Heart left ventricle (tissue), 16 donors: ENCODE results near the gene ZNF563. TPM values are rescaled to one million over a fixed set of nuclear protein-coding genes. Genes with fewer than 3 reads are reported as not detected.

Experiments
- ATAC-seq, 4 donors: fragments of 200-7000 bp; cut with Tn5 transposase; one replicate each; pipeline ENCODE4 v1.9.1; 2020 to 2022; ENCODE audit warnings: moderate library complexity in 4 of 4, mild to moderate bottlenecking in 3 of 4, moderate number of reproducible peaks in 1 of 4
- DNase-seq, 5 donors: peaks; one replicate each; pipeline ENCODE4 v3.0.0-alpha.2; 2020
- H3K27ac ChIP-seq, 12 donors: fragments of 200-600 bp; sonication (generic) in 4 of 12; one replicate each; pipeline versions ENCODE4 v1.5.0 to v1.8.0; 2016 to 2022; ENCODE audit warnings: mild to moderate bottlenecking in 2 of 12
- H3K27me3 ChIP-seq, 9 donors: fragments of 200-600 bp; sonication (generic) in 2 of 9; one replicate each; pipeline versions ENCODE4 v1.5.1 to v1.8.0; 2016 to 2022; ENCODE audit warnings: mild to moderate bottlenecking in 3 of 9
- H3K36me3 ChIP-seq, 9 donors: fragments of 200-600 bp; sonication (generic) in 2 of 9; one replicate each; pipeline versions ENCODE4 v1.5.0 to v1.8.0; 2018 to 2022; ENCODE audit warnings: mild to moderate bottlenecking in 2 of 9
- H3K4me1 ChIP-seq, 12 donors: fragments of 200-600 bp; sonication (generic) in 4 of 12; one replicate each; pipeline versions ENCODE4 v1.5.0 to v1.8.0; 2016 to 2022; ENCODE audit warnings: mild to moderate bottlenecking in 3 of 12
- H3K4me3 ChIP-seq, 12 donors: fragments of 200-600 bp; sonication (generic) in 4 of 12; one replicate each; pipeline versions ENCODE4 v1.5.0 to v1.8.0; 2017 to 2022; ENCODE audit warnings: mild to moderate bottlenecking in 9 of 12, moderate library complexity in 4 of 12
- H3K9me3 ChIP-seq, 12 donors: fragments of 200-600 bp; sonication (generic) in 4 of 12; one replicate each; pipeline versions ENCODE4 v1.5.0 to v1.8.0; 2016 to 2022; ENCODE audit warnings: mild to moderate bottlenecking in 1 of 12
- POLR2A ChIP-seq, 2 donors: fragments of 450-650 bp; IDR thresholded peaks; one replicate each; pipeline ENCODE4 v1.6.1; 2017; ENCODE audit warnings: antibody characterized with exemption in 2 of 2, mild to moderate bottlenecking in 2 of 2, moderate library complexity in 2 of 2
- WGBS, 4 donors: extraction: QIAGEN DNeasy Blood & Tissue Kit in 2 of 4; methylation state at CpG; one replicate each; pipeline versions ENCODE4 v1.1.5 to v1.1.7; 2013 to 2018; 5-methylcytosine and 5-hydroxymethylcytosine counted together
- intact Hi-C, 10 donors: fragments of 100-400 bp; cut with DNase I; formaldehyde crosslinking; loops; one replicate each; pipeline versions ENCODE4 v1.11.1 to v1.14.2; 2022
- long read RNA-seq, 3 donors: library from polyadenylated mRNA; unstranded; transcript quantifications; one replicate each; pipeline ENCODE4 v2.0.0, GENCODE V29; 2020 to 2021
- polyA plus RNA-seq, 2 donors: library from polyadenylated mRNA; stranded (reverse); fragments of 200-250 nt; gene quantifications; one replicate each; pipeline ENCODE4 v1.2.3, GENCODE V29; 2013
- total RNA-seq, 9 donors: library from RNA; depleted of rRNA in 2 of 9; stranded (reverse); fragments of >200 nt in 2 of 9; fragmentation: NEBNext Ultra II Directional in 3 of 9; extraction: Animal tissue kit (Norgen Biotek cat#: 25700) in 3 of 9; gene quantifications; one replicate each; pipeline versions ENCODE4 v1.1.0 to v1.2.4, GENCODE V29; 2016 to 2023
- TF ChIP-seq, protein P1 (sequence below), 12 donors: fragments of 200-600 bp; sonication (generic) in 4 of 12; IDR thresholded peaks; one replicate each; pipeline versions ENCODE4 v1.5.0 to v1.8.0; 2018 to 2022; ENCODE audit warnings: antibody characterized with exemption in 12 of 12, mild to moderate bottlenecking in 5 of 12
- donor health status: ischemic (EF 13 %, LVEDD 7.1; RV severe dilation, severe dysfunction).
- donor health status: healthy with polysubstance abuse.
- donor health status: DM: no; HTN: yes; CAD: no.
- donor health status: DM: no; HTN: no; CAD: no.
- donor health status: ischemic (EF 25% LVEDD 6.9; RV normal size, moderate dysfunction).
- donor health status: ischemic (EF 25% LVEDD 5.7; RV mildly dilated, moderate dysfunction).
- donor health status: healthy.
- donor health status: DM: yes; HTN: yes; CAD: no.
- donor health status: ischemic (EF 35%, LVEDD 5.7; RV mildly dilated, moderate dysfunction).
- donor health status: nonischemic (EF 11% LVEDD 7.7; RV severe dilation, severe dysfunction).
- donor health status: DM: yes; HTN: yes; CAD: no.
- donor health status: PGD.
- donor health status: ischemic (EF 29% LVEDD 5.4; RV normal size, mild dysfunction).
- donor health status: nonischemic (EF 23%, LVEDD 6.1; RV moderate dilation, normal function).

Gene ZNF563
- 1 to 10 TPM; 1.5 to 6.9 (median 3.8) TPM for total RNA-seq
- 1 to 10 TPM; 1.9 to 2.8 TPM for polyA plus RNA-seq
- long read RNA-seq, donor 1, partial matches to known transcripts, result 0 of 8 reads
- long read RNA-seq, donor 1, other reads (novel, unspliced or antisense), result 3 of 8 reads
- long read RNA-seq, donor 2, transcript ZNF563-201 (4 exons, 2,754 nt), result major isoform, 9 of 18 reads
- long read RNA-seq, donor 2, partial matches to known transcripts, result 1 of 18 reads
- long read RNA-seq, donor 2, other reads (novel, unspliced or antisense), result 7 of 18 reads
- long read RNA-seq, donor 3, partial matches to known transcripts, result 0 of 6 reads
- long read RNA-seq, donor 3, other reads (novel, unspliced or antisense), result 3 of 6 reads

DNA sequence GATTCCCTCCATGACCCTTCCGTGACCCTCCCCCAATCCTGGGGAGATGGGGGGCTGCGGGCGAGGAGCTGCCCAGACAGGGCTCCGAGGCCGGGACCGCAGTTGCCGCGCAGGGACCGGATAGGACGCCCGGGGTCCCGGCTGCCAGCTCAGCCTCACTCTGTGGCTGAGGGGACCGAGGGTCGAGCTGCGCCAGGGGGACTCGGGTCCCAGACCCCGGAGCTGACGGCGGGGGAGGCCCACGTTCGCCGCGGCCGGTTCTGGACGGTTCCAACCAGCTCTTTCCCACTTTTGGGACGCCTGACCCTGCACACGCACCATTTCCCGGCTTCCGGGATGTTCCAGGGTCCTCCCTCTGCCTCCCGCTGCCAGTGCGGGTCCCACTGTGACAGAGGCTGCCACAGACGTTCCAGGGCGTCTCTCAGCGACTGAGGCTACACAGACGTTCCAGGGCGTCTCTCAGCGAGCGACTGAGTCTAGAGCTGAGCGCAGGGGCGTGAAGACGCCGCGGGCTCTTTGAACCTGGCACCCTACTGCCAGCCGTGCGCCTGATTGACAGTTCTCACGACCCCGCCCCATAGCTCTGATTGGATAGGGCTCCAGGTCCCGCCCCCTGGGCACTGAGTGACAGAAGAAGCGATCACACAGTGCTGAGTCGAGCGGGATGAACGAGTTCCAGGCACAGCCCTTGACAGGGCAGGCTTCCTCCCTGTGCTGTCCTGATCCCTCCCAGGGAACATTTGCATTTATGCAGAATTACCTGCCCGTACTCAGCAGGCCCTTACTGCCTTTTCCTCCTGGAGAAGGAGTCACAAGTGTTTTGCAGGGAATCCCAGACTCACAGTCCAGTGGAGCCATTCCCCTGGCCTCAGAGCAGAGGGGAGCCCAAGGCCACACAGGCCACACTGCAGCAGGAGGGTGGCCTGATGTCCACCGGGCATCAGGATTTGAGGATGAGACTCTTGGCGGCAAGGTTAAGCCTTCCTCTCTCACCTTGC is at the start of gene ZNF563:
Gene ZNF563 (minus strand): TSS at position 472 of the 998 bp plus-strand sequence. CDS start 151 bp downstream, at position 321.
- 1% methylated on average over 35 to 55 of the region's 55 CpGs for WGBS, 4 donors
- no peaks in the 10 kb centered on the region for H3K36me3 ChIP-seq
- intact Hi-C loops, result loop anchor here in 7 of 10 donors (1.0 to 5.0 kb wide), 6 partner anchors 31 to 69 kb away; partner anchors contain the start of genes ZNF44 (in 5 of the 7), ZNF442 (in 4 of the 7) and ZNF799 (in 1 of the 7)
- H3K27ac ChIP-seq, result peak within 1 kb of the TSS; percentile 79 to 97 (median 90)
- H3K27me3 ChIP-seq, result no peaks in the 10 kb centered on the region
- H3K4me1 ChIP-seq, result peaks cover 0 to 37% (median 17%) of the 10 kb centered on the region in 12 donors
- H3K4me3 ChIP-seq, result peak within 1 kb of the TSS; percentile 63 to 99 (median 80)
- TF ChIP-seq, protein P1, sequence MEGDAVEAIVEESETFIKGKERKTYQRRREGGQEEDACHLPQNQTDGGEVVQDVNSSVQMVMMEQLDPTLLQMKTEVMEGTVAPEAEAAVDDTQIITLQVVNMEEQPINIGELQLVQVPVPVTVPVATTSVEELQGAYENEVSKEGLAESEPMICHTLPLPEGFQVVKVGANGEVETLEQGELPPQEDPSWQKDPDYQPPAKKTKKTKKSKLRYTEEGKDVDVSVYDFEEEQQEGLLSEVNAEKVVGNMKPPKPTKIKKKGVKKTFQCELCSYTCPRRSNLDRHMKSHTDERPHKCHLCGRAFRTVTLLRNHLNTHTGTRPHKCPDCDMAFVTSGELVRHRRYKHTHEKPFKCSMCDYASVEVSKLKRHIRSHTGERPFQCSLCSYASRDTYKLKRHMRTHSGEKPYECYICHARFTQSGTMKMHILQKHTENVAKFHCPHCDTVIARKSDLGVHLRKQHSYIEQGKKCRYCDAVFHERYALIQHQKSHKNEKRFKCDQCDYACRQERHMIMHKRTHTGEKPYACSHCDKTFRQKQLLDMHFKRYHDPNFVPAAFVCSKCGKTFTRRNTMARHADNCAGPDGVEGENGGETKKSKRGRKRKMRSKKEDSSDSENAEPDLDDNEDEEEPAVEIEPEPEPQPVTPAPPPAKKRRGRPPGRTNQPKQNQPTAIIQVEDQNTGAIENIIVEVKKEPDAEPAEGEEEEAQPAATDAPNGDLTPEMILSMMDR (IDR thresholded peaks at IDR 0.05), result no peak
- peak; percentile 46 to 95 for TF ChIP-seq POLR2A (IDR thresholded peaks at IDR 0.05)
- ATAC-seq (peak; percentile 97 to 99 (median 99)), DNase-seq (peak; percentile 96 to 99 (median 98))
- no peaks in the 10 kb centered on the region for H3K9me3 ChIP-seq

DNA sequence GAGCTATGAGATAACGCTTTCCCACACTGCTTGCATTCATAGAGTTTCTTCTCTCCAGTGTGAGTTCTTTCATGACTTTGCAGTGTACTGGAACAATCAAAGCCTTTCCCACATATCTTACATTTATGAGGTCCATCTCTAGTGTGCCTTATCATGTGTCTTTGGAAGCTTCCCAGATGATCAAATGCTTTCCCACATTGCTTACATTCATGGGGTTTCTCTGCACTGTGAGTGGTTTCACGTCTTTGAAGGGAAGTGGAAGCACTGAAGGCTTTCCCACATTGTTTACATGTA is 47.0 kb upstream of the ZNF563 start:
- Histone ChIP-seq H3K4me1 (no peaks in the 10 kb centered on the region), H3K36me3 (peaks cover 0 to 44% (median 24%) of the 10 kb centered on the region in 9 donors), H3K27me3 (no peaks in the 10 kb centered on the region), H3K27ac (no peak overlapping the region), H3K9me3 (peaks cover 0 to 80% (median 24%) of the 10 kb centered on the region in 12 donors), H3K4me3 (no peak overlapping the region)
- DNase-seq (no peak), ATAC-seq (no peak)
- WGBS, 4 donors, result 47 to 90% (median 70%) methylated on average over 2 of the region's 2 CpGs
- TF ChIP-seq, protein P1 (IDR thresholded peaks at IDR 0.05), result no peak
- TF ChIP-seq POLR2A (IDR thresholded peaks at IDR 0.05), result no peak
- intact Hi-C loops, result no loop called here

DNA sequence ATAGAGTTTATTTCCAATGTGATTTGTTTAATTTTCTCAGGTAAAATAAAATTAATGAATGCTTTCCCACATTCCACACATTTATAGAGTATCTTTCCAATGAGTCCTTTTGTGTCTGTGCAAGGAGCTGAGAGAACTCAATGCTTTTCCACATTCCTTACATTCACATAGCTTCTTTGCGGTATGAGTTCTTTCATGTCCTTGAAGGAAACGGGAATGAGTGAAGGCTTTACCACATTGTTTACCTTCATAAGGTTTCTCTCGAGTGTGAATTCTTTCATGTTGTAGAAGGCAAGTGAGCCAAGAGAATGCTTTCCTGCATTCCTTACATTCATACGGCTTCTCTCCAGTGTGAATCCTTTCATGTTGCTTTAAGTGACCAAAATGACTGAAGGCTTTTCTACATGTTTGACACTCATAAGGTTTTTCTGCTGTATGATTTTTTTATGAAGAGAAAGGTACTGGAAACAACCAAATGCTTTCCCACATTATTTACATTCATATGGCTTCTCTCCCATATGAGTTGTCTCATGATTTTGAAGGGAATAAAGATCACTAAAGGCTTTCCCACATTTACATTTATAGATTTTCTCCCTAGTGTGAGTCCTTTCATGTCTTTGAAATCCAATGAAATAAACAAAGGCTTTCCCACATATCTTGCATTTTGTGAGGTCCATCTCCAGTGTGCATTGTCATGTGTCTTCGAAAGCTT is 46.5 kb upstream of the ZNF563 start:
- 89 to 94% (median 94%) methylated on average over 5 of the region's 5 CpGs for WGBS, 4 donors
- H3K27me3 ChIP-seq, result no peaks in the 10 kb centered on the region
- H3K9me3 ChIP-seq, result peaks cover 0 to 85% (median 24%) of the 10 kb centered on the region in 12 donors
- ATAC-seq (no peak), DNase-seq (no peak)
- TF ChIP-seq, protein P1 (IDR thresholded peaks at IDR 0.05), result no peak
- no peak for TF ChIP-seq POLR2A (IDR thresholded peaks at IDR 0.05)
- H3K4me3 ChIP-seq, result no peak overlapping the region
- no peaks in the 10 kb centered on the region for H3K4me1 ChIP-seq
- peaks cover 0 to 44% (median 24%) of the 10 kb centered on the region in 9 donors for H3K36me3 ChIP-seq
- H3K27ac ChIP-seq, result no peak overlapping the region
- intact Hi-C loops, result no loop called here
